ENCODE measurements around the gene SKA1.
"Not testable (repeated sequence)": the region's sequence is repeated elsewhere in the genome, so short reads cannot be mapped to it uniquely, and the experiment has no call there.

SKA1 gene

DNA sequence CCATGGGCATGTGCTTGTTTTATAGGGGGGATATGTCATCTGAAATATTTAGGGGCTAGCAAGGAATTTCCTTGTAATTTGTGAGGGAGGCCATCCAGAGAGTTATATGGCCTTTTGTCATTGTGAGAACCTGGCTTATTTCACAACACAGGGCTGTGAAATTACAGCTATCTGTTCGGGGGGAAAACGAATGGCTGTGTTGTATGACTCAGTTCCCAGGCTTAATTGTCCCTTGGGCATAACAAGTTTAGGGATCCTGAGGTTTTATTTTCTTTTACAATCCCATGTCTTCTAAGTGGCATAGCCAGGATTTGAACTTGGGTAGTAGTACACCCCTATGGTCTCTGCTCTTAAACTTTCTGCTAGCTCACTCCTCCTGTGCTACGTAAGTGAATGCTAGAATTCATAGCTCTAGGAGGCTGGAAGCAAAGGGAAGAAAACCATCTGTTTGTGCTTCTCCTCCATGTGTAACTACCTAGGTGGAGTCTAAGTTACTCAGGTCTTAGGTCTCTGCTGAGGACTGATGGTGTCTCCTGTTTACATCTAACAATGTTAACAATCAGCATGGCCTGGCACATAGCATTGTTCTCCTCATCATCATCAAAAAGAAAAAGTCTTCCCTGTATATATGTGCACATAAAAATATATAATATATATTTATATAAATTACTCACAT is 53.8 kb downstream of the SKA1 start:
- Histone ChIP-seq H3K9ac (ENCODE audit: low read length) (no peak overlapping the region), H3K4me1 (ENCODE audit: control insufficient read depth, insufficient read depth, low read length) (no peaks in the 10 kb centered on the region; the same call in 1 of the 2 replicates), H3K27ac (ENCODE audit: low read depth, low read length) (no peak overlapping the region), H3K36me3 (ENCODE audit: control insufficient read depth, insufficient read depth, low read length) (no peaks in the 10 kb centered on the region), H3K9me3 (ENCODE audit: control insufficient read depth, insufficient read depth, low read depth, low read length) (peaks cover 16% of the 10 kb centered on the region), H3K27me3 (ENCODE audit: control insufficient read depth, insufficient read depth, low read length) (no peaks in the 10 kb centered on the region), H3K4me3 (ENCODE audit: low read depth, low read length) (no peak overlapping the region)

DNA sequence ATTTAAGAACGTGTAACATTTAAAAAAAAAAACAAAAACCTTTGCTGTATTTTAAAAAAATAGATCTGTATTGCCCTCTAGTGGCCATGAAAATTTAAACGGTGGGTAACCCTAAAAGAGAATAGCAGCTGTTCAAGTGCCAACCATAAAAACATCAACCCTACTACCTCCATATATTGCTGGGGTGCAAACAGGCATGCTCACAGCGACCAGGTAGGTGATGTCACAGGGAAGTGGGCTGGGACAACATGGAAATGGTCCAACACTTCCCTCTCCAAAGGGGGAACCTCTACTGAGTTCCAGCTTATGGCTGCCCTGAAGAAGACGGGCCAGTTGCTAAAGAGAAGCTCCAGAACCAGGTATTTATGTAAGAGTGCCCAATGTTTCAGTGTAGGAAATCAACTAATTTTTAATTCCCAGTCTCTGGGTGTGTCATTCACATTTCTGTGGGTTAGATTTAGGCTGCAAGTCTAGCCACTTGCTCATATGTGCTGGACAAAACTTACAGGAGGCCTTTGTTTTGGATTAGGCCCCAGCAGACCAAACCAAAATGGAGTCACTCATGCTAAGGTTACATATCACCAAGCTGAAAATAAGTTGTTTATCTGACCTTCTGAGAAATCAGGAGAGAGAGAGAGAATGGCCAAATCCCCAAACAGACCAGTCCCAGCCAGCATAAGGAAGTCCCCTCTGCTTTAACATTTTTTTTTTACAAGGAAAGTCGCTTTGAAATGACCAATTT is 54.5 kb downstream of the SKA1 start:
- Histone ChIP-seq H3K4me1 (ENCODE audit: control insufficient read depth, insufficient read depth, low read length) (no peaks in the 10 kb centered on the region; the same call in 1 of the 2 replicates), H3K9me3 (ENCODE audit: control insufficient read depth, insufficient read depth, low read depth, low read length) (peaks cover 14% of the 10 kb centered on the region), H3K9ac (ENCODE audit: low read length) (no peak overlapping the region), H3K36me3 (ENCODE audit: control insufficient read depth, insufficient read depth, low read length) (no peaks in the 10 kb centered on the region), H3K4me3 (ENCODE audit: low read depth, low read length) (no peak overlapping the region), H3K27ac (ENCODE audit: low read depth, low read length) (no peak overlapping the region), H3K27me3 (ENCODE audit: control insufficient read depth, insufficient read depth, low read length) (no peaks in the 10 kb centered on the region)

DNA sequence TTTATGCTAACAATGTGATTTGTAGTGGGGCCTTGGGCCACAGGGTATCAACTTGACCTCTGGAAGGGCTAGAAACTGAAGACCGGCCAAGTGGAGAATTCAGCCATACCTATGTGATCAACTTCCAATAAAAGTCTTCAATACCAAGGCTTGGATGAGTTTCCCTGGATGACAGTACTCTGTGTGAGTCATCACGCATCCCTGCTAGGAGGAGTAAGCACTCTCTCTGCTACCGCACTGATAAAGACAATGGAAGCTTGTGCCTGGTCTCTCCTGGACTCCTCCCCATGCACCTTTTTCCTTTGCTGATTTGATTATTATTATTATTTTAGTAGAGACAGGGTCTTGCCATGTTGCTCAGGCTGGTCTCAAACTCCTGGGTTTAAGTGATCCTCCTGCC is 58.1 kb downstream of the SKA1 start:
- H3K36me3 ChIP-seq (ENCODE audit: control insufficient read depth, insufficient read depth, low read length), result no peaks in the 10 kb centered on the region
- H3K9ac ChIP-seq (ENCODE audit: low read length), result no peak overlapping the region
- no peaks in the 10 kb centered on the region for H3K27me3 ChIP-seq (ENCODE audit: control insufficient read depth, insufficient read depth, low read length)
- no peaks in the 10 kb centered on the region; the same call in 1 of the 2 replicates for H3K4me1 ChIP-seq (ENCODE audit: control insufficient read depth, insufficient read depth, low read length)
- H3K27ac ChIP-seq (ENCODE audit: low read depth, low read length), result no peak overlapping the region
- H3K4me3 ChIP-seq (ENCODE audit: low read depth, low read length), result no peak overlapping the region
- H3K9me3 ChIP-seq (ENCODE audit: control insufficient read depth, insufficient read depth, low read depth, low read length), result peaks cover 3% of the 10 kb centered on the region; the same call in 1 of the 2 replicates

DNA sequence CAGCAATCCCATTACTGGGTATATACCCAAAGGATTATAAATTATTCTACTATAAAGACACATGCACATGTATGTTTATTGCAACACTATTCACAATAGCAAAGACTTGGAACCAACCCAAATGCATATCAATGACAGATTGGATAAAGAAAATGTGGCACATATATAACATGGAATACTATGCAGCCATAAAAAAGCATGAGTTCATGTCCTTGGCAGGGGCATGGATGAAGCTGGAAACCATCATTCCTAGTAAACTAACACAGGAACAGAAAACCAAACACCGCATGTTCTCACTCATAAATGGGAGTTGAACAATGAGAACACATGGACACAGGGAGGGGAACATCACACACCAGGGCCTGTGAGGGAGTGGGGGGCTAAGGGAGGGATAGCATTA is 61.9 kb downstream of the SKA1 start:
- not testable (repeated sequence) for H3K9ac ChIP-seq (ENCODE audit: low read length); H3K27ac ChIP-seq (ENCODE audit: low read depth, low read length); H3K9me3 ChIP-seq (ENCODE audit: control insufficient read depth, insufficient read depth, low read depth, low read length); H3K4me1 ChIP-seq (ENCODE audit: control insufficient read depth, insufficient read depth, low read length); H3K4me3 ChIP-seq (ENCODE audit: low read depth, low read length); H3K27me3 ChIP-seq (ENCODE audit: control insufficient read depth, insufficient read depth, low read length); H3K36me3 ChIP-seq (ENCODE audit: control insufficient read depth, insufficient read depth, low read length)

DNA sequence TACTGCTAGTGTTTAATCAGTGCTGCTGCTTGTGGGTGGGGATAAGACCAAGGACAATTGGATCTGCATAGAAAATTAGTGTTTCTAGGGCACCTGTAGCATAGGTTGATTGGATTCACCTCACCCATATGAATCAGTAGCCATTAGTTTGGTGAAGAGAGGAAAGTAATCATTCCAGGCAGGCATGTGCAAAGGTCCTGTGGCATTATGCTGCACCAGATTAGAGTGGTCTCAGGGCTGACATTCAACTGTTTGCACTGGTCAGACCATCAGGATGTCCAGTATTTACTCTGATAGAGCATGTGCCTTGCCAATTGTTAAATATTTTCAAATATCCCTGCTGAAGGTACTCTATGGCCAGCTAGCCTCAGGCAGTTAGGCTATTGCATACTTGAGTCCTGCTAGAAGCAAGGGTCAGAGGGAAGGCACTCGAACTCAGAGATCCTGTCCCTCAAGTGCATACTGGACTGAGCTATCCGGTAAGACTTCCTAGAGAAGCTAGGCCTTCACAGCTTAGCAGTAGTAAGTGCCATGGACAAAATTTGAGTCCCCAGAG is 64.7 kb downstream of the SKA1 start:
- H3K4me1 ChIP-seq (ENCODE audit: control insufficient read depth, insufficient read depth, low read length), result no peaks in the 10 kb centered on the region; the same call in 1 of the 2 replicates
- peaks cover 17% of the 10 kb centered on the region for H3K9me3 ChIP-seq (ENCODE audit: control insufficient read depth, insufficient read depth, low read depth, low read length)
- H3K4me3 ChIP-seq (ENCODE audit: low read depth, low read length), result no peak overlapping the region
- no peaks in the 10 kb centered on the region for H3K36me3 ChIP-seq (ENCODE audit: control insufficient read depth, insufficient read depth, low read length)
- no peaks in the 10 kb centered on the region for H3K27me3 ChIP-seq (ENCODE audit: control insufficient read depth, insufficient read depth, low read length)
- H3K27ac ChIP-seq (ENCODE audit: low read depth, low read length), result no peak overlapping the region
- no peak overlapping the region for H3K9ac ChIP-seq (ENCODE audit: low read length)

DNA sequence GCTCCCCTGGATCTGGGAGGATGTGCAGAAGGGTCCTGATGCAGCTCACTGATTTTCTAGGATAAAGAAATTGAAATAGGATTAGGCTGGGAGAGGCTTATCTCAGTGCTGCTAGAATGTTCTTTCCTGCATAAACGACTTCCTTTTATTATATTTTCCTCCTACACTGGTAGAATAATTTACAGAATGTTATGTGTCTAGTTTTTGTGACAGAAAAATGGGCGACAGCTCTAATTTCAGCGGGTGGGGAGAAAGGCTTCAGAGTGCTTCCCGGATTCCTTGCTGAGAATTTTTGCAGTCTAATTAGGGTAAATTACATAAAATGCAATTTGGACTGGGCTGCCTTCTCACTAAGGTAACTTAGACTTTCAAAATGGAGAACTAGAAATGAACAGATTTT is 66.2 kb downstream of the SKA1 start:
- Histone ChIP-seq H3K27me3 (ENCODE audit: control insufficient read depth, insufficient read depth, low read length) (no peaks in the 10 kb centered on the region), H3K36me3 (ENCODE audit: control insufficient read depth, insufficient read depth, low read length) (no peaks in the 10 kb centered on the region), H3K4me3 (ENCODE audit: low read depth, low read length) (no peak overlapping the region), H3K9me3 (ENCODE audit: control insufficient read depth, insufficient read depth, low read depth, low read length) (peaks cover 32% of the 10 kb centered on the region), H3K27ac (ENCODE audit: low read depth, low read length) (no peak overlapping the region), H3K4me1 (ENCODE audit: control insufficient read depth, insufficient read depth, low read length) (no peaks in the 10 kb centered on the region; the same call in 1 of the 2 replicates), H3K9ac (ENCODE audit: low read length) (no peak overlapping the region)

DNA sequence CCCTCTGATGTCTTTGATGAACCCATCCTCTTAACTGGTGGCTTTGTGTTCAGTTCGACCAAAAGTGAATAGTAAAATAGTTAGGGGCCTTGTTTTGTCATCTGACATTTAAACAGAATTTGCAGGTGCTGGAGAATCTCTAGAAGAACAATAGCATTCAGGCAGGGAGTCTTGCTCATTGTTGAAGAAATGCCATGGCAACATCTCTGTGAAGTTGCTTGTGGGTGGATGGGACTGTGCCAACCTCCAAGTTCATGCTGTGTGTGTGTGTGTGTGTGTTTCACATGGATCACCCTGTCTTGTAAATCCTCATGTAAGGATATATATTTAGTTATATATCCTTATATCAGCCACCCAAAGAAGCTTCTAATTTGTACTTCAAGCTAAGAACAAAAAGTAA is 66.7 kb downstream of the SKA1 start:
- Histone ChIP-seq H3K36me3 (ENCODE audit: control insufficient read depth, insufficient read depth, low read length) (no peaks in the 10 kb centered on the region), H3K4me3 (ENCODE audit: low read depth, low read length) (no peak overlapping the region), H3K27ac (ENCODE audit: low read depth, low read length) (no peak overlapping the region), H3K4me1 (ENCODE audit: control insufficient read depth, insufficient read depth, low read length) (peaks cover 4% of the 10 kb centered on the region), H3K9ac (ENCODE audit: low read length) (no peak overlapping the region), H3K27me3 (ENCODE audit: control insufficient read depth, insufficient read depth, low read length) (no peaks in the 10 kb centered on the region), H3K9me3 (ENCODE audit: control insufficient read depth, insufficient read depth, low read depth, low read length) (peaks cover 37% of the 10 kb centered on the region)
